ENCODE results near the gene DUOX1. TPM values are rescaled to one million over a fixed set of nuclear protein-coding genes. Genes with fewer than 3 reads are reported as not detected.
A peak's percentile ranks its signal among the peaks of the same experiment; 100 is the strongest.

The DUOX1 gene
- total and polyA plus RNA-seq, 2 donors (not counting 1 experiment from before 2014, with no cell fraction given): 0.27 TPM; not detected in 1

DNA sequence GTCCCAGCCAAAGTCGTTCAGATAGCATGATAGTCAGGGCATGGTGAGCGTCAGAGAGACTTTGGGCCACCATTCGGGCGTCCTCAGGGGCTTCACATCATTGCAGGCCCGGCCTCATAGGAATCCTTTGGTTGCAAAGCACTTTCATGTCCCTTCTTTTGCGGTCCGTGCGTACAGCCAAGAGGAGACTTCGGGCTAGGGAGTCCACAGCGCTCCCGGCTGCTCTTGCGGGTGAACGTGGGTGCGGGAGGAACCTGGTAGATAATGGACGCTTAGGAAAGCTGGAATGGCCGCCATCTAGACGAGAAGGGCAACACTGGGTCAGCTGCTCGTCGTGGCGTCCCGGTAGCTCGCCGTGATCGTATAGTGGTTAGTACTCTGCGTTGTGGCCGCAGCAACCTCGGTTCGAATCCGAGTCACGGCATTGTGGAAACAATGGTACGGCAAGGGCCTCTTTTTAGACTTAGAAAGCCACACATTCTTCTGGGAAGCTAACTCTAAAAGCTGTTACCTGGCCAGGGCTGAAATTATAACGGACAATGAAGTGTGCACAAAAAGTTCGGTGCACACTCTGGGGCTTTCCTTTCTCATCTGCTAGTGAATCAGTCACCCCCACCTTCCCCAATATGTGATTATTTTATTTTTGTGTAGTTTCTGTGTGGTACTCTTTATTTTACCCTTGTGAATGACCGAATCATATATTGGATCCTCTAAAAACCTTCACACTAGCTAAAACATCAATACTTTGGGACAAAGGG is 71.2 kb downstream of the DUOX1 start:
- under 1% methylated on average over 27 of the region's 34 CpGs for WGBS (ENCODE audit: insufficient coverage)

More for the DNA sequence above, 71.2 kb downstream of the DUOX1 start:
- ATAC-seq (ENCODE audit: low read depth) (peak; percentile 5), DNase-seq (no peak)
- H3K4me1 Mint-ChIP-seq: peaks cover 10% of the 10 kb centered on the region
- CTCF ChIA-PET: interaction anchor here (0.9 to 9.2 kb wide), 14 partner anchors 11 to 386 kb away, joined by 3 to 79 read pairs (median 5); partner anchors contain the start of genes BLOC1S6 and SHF
- Histone ChIP-seq H4K20me1 (ENCODE audit: control insufficient read depth, insufficient read depth, low read length, poor library complexity, severe bottlenecking) (no peaks in the 10 kb centered on the region), H2AFZ (ENCODE audit: insufficient read depth, low read depth, low read length, poor library complexity, severe bottlenecking) (peak overlapping the region; percentile 81), H3K9me3 (ENCODE audit: control extremely low read depth in 1 of 3, control insufficient read depth in 2 of 3, insufficient read depth in 1 of 3, low read length in 2 of 3) (no peaks in the 10 kb centered on the region), H3K27ac (ENCODE audit: low read length in 2 of 2) (peak overlapping the region; percentile 96 to 97), H3K79me2 (ENCODE audit: control insufficient read depth, insufficient read depth, low read length) (no peaks in the 10 kb centered on the region), H3K4me1 (ENCODE audit: control insufficient read depth in 2 of 2, insufficient read depth in 2 of 2, low read length in 2 of 2) (peaks cover 11 to 18% of the 10 kb centered on the region in 2 donors), H3K36me3 (replicated peaks in 1 of 2; ENCODE audit: control extremely low read depth in 1 of 2, control insufficient read depth in 1 of 2, extremely low read depth in 1 of 2, insufficient read depth in 2 of 2, low read length in 1 of 2) (no peaks in the 10 kb centered on the region), H3K4me3 (ENCODE audit: control extremely low read depth in 1 of 5, extremely low read depth in 1 of 5, insufficient read depth in 1 of 5, low read depth in 2 of 5, low read length in 4 of 5) (peak overlapping the region; percentile 71 to 95 (median 85)), H3K4me2 (replicated peaks; ENCODE audit: low read depth, low read length, poor library complexity, severe bottlenecking) (peak overlapping the region; percentile 91), H3K27me3 (replicated peaks in 1 of 4; ENCODE audit: control extremely low read depth in 1 of 4, control insufficient read depth in 3 of 4, insufficient read depth in 4 of 4, low read length in 3 of 4) (no peaks in the 10 kb centered on the region), H3K9ac (ENCODE audit: low read length) (peak overlapping the region; percentile 92)
- H3K4me3 Mint-ChIP-seq: no peak overlapping the region
- no peaks in the 10 kb centered on the region for H3K9me3 Mint-ChIP-seq (ENCODE audit: insufficient read depth)
- H3K27me3 Mint-ChIP-seq: no peaks in the 10 kb centered on the region
- intact Hi-C loops (cut with micrococcal nuclease): loop anchor here (1.0 to 10.0 kb wide), 8 partner anchors 34 to 414 kb away; partner anchors contain the start of genes BLOC1S6, GATM and SLC30A4
- TF ChIP-seq, protein P1, sequence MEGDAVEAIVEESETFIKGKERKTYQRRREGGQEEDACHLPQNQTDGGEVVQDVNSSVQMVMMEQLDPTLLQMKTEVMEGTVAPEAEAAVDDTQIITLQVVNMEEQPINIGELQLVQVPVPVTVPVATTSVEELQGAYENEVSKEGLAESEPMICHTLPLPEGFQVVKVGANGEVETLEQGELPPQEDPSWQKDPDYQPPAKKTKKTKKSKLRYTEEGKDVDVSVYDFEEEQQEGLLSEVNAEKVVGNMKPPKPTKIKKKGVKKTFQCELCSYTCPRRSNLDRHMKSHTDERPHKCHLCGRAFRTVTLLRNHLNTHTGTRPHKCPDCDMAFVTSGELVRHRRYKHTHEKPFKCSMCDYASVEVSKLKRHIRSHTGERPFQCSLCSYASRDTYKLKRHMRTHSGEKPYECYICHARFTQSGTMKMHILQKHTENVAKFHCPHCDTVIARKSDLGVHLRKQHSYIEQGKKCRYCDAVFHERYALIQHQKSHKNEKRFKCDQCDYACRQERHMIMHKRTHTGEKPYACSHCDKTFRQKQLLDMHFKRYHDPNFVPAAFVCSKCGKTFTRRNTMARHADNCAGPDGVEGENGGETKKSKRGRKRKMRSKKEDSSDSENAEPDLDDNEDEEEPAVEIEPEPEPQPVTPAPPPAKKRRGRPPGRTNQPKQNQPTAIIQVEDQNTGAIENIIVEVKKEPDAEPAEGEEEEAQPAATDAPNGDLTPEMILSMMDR (IDR thresholded peaks at IDR 0.05): no peak
- TF ChIP-seq EZH2 (IDR thresholded peaks at IDR 0.05; ENCODE audit: borderline replicate concordance, insufficient read depth, low read depth, low read length, poor library complexity, severe bottlenecking): no peak
- H3K27ac Mint-ChIP-seq: no peak overlapping the region
- POLR2A ChIA-PET: interaction anchor here (0.6 to 4.4 kb wide), 9 partner anchors 11 to 490 kb away, joined by 3 to 48 read pairs (median 4); partner anchors contain the start of genes B2M, PATL2 and SHF
